Upper lobe of left lung (tissue), 6 donors: ENCODE measurements around the gene NKAIN4. TPM values are rescaled to one million over a fixed set of nuclear protein-coding genes. Genes with fewer than 3 reads are reported as not detected.

Experiments used
- ATAC-seq, 2 donors: fragments of 200-7000 bp; cut with Tn5 transposase; one replicate each; pipeline ENCODE4 v1.9.1; 2022; ENCODE audit warnings: mild to moderate bottlenecking in 2 of 2, moderate library complexity in 2 of 2; ENCODE audit not compliant: low FRiP score in 2 of 2
- DNase-seq, 2 donors: peaks; one replicate each; pipeline ENCODE4 v3.0.0-alpha.2; 2019 to 2020
- H3K27ac ChIP-seq, 4 donors: fragments of 200-600 bp; sonication (generic); one replicate each; pipeline ENCODE4 v1.5.1; 2016 to 2019
- H3K27me3 ChIP-seq, 4 donors: fragments of 200-600 bp; sonication (generic); one replicate each; pipeline ENCODE4 v1.5.1; 2017 to 2019
- H3K36me3 ChIP-seq, 4 donors: fragments of 200-600 bp; sonication (generic); one replicate each; pipeline ENCODE4 v1.5.1; 2016 to 2019
- H3K4me1 ChIP-seq, 4 donors: fragments of 200-600 bp; sonication (generic); one replicate each; pipeline ENCODE4 v1.5.1; 2018 to 2019
- H3K4me3 ChIP-seq, 4 donors: fragments of 200-600 bp; sonication (generic); one replicate each; pipeline ENCODE4 v1.5.1; 2017 to 2019; ENCODE audit warnings: mild to moderate bottlenecking in 2 of 4, moderate library complexity in 1 of 4
- H3K9me3 ChIP-seq, 4 donors: fragments of 200-600 bp; sonication (generic); one replicate each; pipeline ENCODE4 v1.5.1; 2018 to 2019
- CTCF ChIP-seq, 6 experiments: fragments of 450-650 bp in 4 of 6; fragments of 200-600 bp in 2 of 6; sonication (generic) in 2 of 6; IDR thresholded peaks; one replicate each; pipeline ENCODE4 v1.5.1; 2016 to 2019; ENCODE audit warnings: antibody characterized with exemption in 6 of 6
- EP300 ChIP-seq, 4 donors: sonication (generic); formaldehyde crosslinking; IDR thresholded peaks; one replicate each; pipeline ENCODE4 v1.5.1; 2017; ENCODE audit warnings: antibody characterized with exemption in 4 of 4, control low read depth in 2 of 4
- POLR2A ChIP-seq, 4 donors: fragments of 450-650 bp; IDR thresholded peaks; one replicate each; pipeline ENCODE4 v1.5.1; 2016 to 2017; ENCODE audit warnings: antibody characterized with exemption in 4 of 4, mild to moderate bottlenecking in 2 of 4
- POLR2AphosphoS5 ChIP-seq, 2 donors: sonication (generic); formaldehyde crosslinking; IDR thresholded peaks; one replicate each; pipeline ENCODE4 v1.5.1; 2017; ENCODE audit warnings: antibody characterized with exemption in 2 of 2
- WGBS, 2 donors: methylation state at CpG; one replicate each; pipeline ENCODE4 v1.1.5; 2017 to 2018; 5-methylcytosine and 5-hydroxymethylcytosine counted together
- total RNA-seq, 6 donors: library from RNA; depleted of rRNA in 4 of 6; stranded (reverse); fragments of >200 nt in 4 of 6; gene quantifications; one replicate each; pipeline versions ENCODE4 v1.1.0 to v1.2.1, GENCODE V29; 2016 to 2021
- donor health status: DM: no; HTN: no; CAD: no; lungs with moderate emphysema.
- donor health status: DM: no; HTN: yes; CAD: no; lungs with severe emphysema.

Gene NKAIN4
- total RNA-seq, 6 donors from 2014 or later = 0.17 TPM; not detected in 5

GRCh38 chr20:63233924-63234323, 20.3 kb downstream of the NKAIN4 start:
- no peak overlapping the region for H3K27ac ChIP-seq
- H3K9me3 ChIP-seq = no peaks in the 10 kb centered on the region
- H3K36me3 ChIP-seq = no peaks in the 10 kb centered on the region
- no peak for ATAC-seq
- no peak overlapping the region for H3K4me3 ChIP-seq
- H3K4me1 ChIP-seq = no peaks in the 10 kb centered on the region
- peak in 1 of 2 donors; percentile 58 for DNase-seq
- TF ChIP-seq CTCF (IDR thresholded peaks at IDR 0.05) (no peak), POLR2AphosphoS5 (IDR thresholded peaks at IDR 0.05) (no peak), EP300 (IDR thresholded peaks at IDR 0.05) (no peak), POLR2A (IDR thresholded peaks at IDR 0.05) (no peak)
- WGBS, 2 donors = 80 to 85% methylated on average over 9 to 16 of the region's 17 CpGs
- H3K27me3 ChIP-seq = peaks cover 0 to 7% (median 0%) of the 10 kb centered on the region in 4 donors

- Histone ChIP-seq H3K27ac (no peak overlapping the region), H3K4me1 (no peaks in the 10 kb centered on the region), H3K4me3 (no peak overlapping the region), H3K9me3 (no peaks in the 10 kb centered on the region), H3K36me3 (no peaks in the 10 kb centered on the region), H3K27me3 (peaks cover 0 to 10% (median 0%) of the 10 kb centered on the region in 4 donors)
- TF ChIP-seq POLR2A (IDR thresholded peaks at IDR 0.05) (no peak), EP300 (IDR thresholded peaks at IDR 0.05) (no peak), CTCF (IDR thresholded peaks at IDR 0.05) (no peak), POLR2AphosphoS5 (IDR thresholded peaks at IDR 0.05) (no peak)
- ATAC-seq (no peak), DNase-seq (no peak)
- WGBS, 2 donors = 60 to 81% methylated on average over 3 of the region's 3 CpGs
Observed at GRCh38 chr20:63233061-63233344, 21.3 kb downstream of the NKAIN4 start.

- 44 to 48% methylated on average over 9 to 18 of the region's 18 CpGs for WGBS, 2 donors
- Histone ChIP-seq H3K9me3 (no peaks in the 10 kb centered on the region), H3K4me1 (no peaks in the 10 kb centered on the region), H3K27me3 (peaks cover 0 to 10% (median 0%) of the 10 kb centered on the region in 4 donors), H3K27ac (no peak overlapping the region), H3K36me3 (no peaks in the 10 kb centered on the region), H3K4me3 (no peak overlapping the region)
- TF ChIP-seq EP300 (IDR thresholded peaks at IDR 0.05) = no peak
- TF ChIP-seq CTCF (IDR thresholded peaks at IDR 0.05) = no peak
- no peak for TF ChIP-seq POLR2AphosphoS5 (IDR thresholded peaks at IDR 0.05)
- no peak for TF ChIP-seq POLR2A (IDR thresholded peaks at IDR 0.05)
- DNase-seq (peak in 1 of 2 donors; percentile 34), ATAC-seq (no peak)
Observed at GRCh38 chr20:63232235-63233060, 21.8 kb downstream of the NKAIN4 start.

- H3K27me3 ChIP-seq = peaks cover 0 to 10% (median 0%) of the 10 kb centered on the region in 4 donors
- H3K4me1 ChIP-seq = no peaks in the 10 kb centered on the region
- 2 to 15% methylated on average over 8 to 15 of the region's 17 CpGs for WGBS, 2 donors
- no peaks in the 10 kb centered on the region for H3K9me3 ChIP-seq
- DNase-seq (peak in 1 of 2 donors; percentile 30), ATAC-seq (peak in 1 of 2 donors; percentile 66)
- H3K4me3 ChIP-seq = no peak overlapping the region
- H3K36me3 ChIP-seq = no peaks in the 10 kb centered on the region
- H3K27ac ChIP-seq = no peak overlapping the region
- TF ChIP-seq CTCF (IDR thresholded peaks at IDR 0.05) = peak in 5 of 6 experiments; percentile 26 to 48 (median 33)
- no peak for TF ChIP-seq POLR2A (IDR thresholded peaks at IDR 0.05)
- TF ChIP-seq EP300 (IDR thresholded peaks at IDR 0.05) = no peak
- no peak for TF ChIP-seq POLR2AphosphoS5 (IDR thresholded peaks at IDR 0.05)
Observed at GRCh38 chr20:63230800-63231268, 23.4 kb downstream of the NKAIN4 start.
